ENCODE measurements around the gene GOLGA8F. TPM values are rescaled to one million over a fixed set of nuclear protein-coding genes. Genes with fewer than 3 reads are reported as not detected.
"Not testable (repeated sequence)": the region's sequence is repeated elsewhere in the genome, so short reads cannot be mapped to it uniquely, and the experiment has no call there.

The GOLGA8F gene, protein sequence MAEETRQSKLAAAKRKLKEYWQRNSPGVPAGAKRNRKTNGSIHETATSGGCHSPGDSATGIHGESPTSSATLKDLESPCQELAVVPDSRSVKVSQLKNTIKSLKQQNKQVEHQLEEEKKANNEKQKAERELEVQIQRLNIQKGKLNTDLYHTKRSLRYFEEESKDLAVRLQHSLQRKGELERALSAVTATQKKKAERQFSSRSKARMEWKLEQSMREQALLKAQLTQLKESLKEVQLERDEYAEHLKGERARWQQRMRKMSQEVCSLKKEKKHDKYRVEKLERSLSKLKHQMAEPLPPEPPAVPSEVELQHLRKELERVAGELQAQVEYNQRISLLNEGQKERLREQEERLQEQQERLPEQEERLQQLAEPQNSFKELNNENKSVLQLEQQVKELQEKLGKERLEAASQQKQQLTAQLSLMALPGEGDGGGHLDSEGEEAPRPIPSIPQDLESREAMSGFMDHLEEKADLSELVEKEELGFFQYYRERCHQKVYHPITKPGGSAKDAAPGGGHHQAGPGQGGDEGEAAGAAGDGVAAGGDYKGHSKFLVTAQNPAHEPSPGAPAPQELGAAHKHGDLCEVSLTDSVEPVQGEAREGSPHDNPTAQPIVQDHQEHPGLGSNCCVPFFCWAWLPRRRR
- not detected for total RNA-seq

DNA sequence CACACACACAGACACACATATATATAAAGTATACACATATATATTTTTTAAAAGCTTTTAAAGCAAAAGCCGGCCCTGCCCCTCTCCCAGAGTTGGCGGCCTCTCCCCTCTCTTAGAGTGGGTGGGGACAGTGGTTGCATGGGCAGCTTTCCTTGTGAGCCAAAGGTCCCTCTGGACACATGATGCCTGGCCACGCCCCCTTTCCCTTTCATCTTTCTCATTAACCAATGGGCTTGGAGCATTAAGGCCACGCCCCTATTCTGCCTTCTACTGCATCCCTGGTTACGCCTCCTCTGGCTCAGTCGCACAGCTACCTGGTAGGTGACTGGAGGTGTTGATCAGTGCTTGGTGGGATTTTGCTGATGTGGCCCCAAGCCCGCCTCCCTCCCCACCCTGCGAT is at the start of gene GOLGA8F:
Gene GOLGA8F (plus strand): TSS at position 301 of the 400 bp plus-strand sequence. CDS start 98 bp downstream, at position 399.
- not testable (repeated sequence) for H3K4me1 ChIP-seq; DNase-seq (ENCODE audit: low spot score in 2 of 2)
- WGBS, 2 donors: no CpG with 5 or more reads among the region's 8 CpGs

DNA sequence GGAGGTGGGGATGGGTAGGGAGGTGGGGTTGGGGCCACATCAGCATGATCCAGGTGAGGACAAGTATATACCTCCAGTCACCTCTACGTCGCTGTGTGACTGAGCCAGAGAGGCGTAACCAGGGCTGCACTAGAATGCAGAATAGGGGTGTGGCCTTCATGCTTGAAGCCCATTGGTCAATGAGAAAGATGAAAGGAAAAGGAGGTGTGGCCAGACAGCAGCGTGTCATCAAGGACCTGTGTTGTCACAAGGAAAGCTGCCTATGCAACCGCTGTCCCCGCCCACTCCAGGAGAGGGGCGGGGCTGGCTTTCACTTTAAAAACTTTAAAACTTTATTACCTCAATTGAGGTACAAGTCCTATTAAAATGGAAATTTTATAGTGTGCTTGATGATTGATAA is 20.5 kb upstream of the GOLGA8F start, which contains the start of gene GOLGA6L24:
Gene GOLGA6L24 (minus strand): TSS at position 101 of the 400 bp plus-strand sequence. CDS start 61 bp downstream, at position 40.
- no CpG with 5 or more reads among the region's 7 CpGs for WGBS, 2 donors
- DNase-seq (ENCODE audit: low spot score in 2 of 2); H3K4me3 ChIP-seq; H3K9me3 ChIP-seq; H3K36me3 ChIP-seq; H3K4me1 ChIP-seq; H3K27me3 ChIP-seq; H3K27ac ChIP-seq: not testable (repeated sequence)

More for the DNA sequence above, at the start of gene GOLGA8F:
- H3K27ac ChIP-seq, H3K27me3 ChIP-seq, H3K36me3 ChIP-seq, H3K4me3 ChIP-seq, H3K9me3 ChIP-seq: not testable (repeated sequence)

DNA sequence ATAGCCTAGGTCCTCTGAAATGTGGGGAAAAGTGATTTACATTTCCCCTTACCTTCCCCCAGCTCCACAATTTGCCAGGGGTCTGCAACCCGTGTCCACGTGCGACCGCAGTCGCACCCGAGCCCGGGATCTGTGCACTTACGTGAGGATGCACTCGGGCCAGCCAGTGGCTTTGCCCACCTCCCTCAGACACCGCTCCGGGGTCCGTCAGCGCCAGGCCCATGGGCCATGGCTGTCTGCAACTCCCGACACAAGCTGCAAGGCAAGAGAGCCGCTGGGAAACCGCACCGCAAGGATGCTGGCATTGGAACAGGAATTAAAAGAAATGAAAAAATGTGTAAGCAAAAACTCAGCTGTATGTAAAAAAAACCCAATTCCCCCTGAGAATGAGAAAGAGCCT is 13.0 kb upstream of the GOLGA8F start:
- DNase-seq (ENCODE audit: low spot score in 2 of 2); H3K4me1 ChIP-seq; H3K9me3 ChIP-seq; H3K27me3 ChIP-seq; H3K36me3 ChIP-seq; H3K27ac ChIP-seq; H3K4me3 ChIP-seq: not testable (repeated sequence)
- no CpG with 5 or more reads among the region's 17 CpGs for WGBS, 2 donors

DNA sequence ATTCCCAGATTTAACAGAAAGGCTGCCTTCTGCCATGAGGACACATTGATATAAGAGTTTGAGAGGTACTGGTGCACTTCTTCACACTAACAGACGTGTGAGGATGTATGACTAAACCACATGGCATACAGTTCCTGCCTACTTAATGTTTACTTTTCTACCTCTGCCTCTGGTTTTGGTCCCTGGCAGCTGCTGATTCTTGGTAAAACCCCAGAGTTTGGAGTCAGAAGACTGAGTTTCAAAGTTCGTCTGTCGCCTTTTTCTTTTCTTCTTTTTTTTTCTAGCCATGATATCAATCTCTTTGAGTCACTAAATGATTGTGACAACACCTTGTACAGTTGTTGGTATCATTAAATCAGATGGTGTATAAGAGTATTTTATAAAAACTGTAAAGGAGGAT is 1.6 kb downstream of the GOLGA8F start:
- H3K27me3 ChIP-seq; H3K9me3 ChIP-seq; H3K4me3 ChIP-seq; H3K4me1 ChIP-seq; H3K36me3 ChIP-seq; H3K27ac ChIP-seq; DNase-seq (ENCODE audit: low spot score in 2 of 2): not testable (repeated sequence)
- 86% methylated on average over 2 of the region's 3 CpGs for WGBS, 2 donors

DNA sequence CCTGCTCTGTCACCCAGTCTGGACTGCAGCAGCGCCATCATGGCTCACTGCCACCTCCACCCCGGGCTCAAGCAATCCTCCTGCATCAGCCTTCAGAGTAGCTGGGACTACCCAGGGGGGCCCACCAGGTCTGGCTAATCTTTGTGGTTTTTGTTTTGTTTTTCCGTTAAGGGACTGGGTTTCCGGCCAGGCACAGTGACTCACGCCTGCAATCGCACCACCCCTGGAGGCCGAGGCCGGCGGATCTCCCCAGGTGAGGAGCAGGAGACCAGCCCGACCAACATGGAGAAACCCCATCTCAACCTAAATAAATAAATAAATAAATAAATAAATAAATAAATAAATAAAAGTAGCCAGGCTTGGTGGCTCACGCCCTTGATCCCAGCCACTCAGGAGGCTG is 17.6 kb downstream of the GOLGA8F start:
- not testable (repeated sequence) for DNase-seq (ENCODE audit: low spot score in 2 of 2); H3K4me3 ChIP-seq; H3K27ac ChIP-seq; H3K9me3 ChIP-seq; H3K27me3 ChIP-seq; H3K36me3 ChIP-seq; H3K4me1 ChIP-seq
- 100% methylated on average over 1 of the region's 11 CpGs; no CpG with 5 or more reads in 1 of the 2 donors for WGBS, 2 donors

DNA sequence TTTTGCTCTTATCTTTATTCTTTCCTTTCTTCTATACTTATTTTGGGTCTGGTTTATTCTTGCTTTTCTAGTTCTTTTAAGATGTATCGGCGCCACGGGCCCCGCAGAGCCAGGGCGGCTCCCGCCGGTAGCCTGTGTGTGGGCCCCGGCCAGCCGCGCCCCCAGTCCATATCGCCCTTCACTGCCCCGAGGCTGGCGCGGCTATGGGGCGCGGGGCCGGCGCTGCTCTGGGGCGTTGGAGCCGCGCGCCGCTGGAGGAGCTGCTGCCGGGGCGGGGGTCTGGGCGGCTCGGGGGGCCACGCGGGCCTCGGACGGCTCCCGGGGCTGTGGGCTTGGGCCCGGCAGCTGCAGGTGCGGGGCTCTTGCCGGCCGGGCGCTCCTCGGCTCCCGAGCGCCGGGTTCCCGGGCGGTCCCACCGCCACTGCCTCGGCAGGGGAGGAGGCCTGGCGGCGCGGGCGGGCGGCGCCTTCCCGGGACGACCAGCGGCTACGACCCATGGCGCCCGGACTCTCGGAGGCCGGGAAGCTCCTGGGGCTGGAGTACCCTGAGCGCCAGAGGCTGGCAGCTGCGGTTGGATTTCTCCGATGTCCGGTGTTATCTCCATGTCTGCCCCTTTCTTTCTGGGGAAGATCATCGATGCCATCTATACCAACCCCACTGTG is 24.4 kb downstream of the GOLGA8F start:
- H3K36me3 ChIP-seq; H3K27me3 ChIP-seq; H3K4me3 ChIP-seq; H3K9me3 ChIP-seq; H3K27ac ChIP-seq; H3K4me1 ChIP-seq; DNase-seq (ENCODE audit: low spot score in 2 of 2): not testable (repeated sequence)
- WGBS, 2 donors: no CpG with 5 or more reads among the region's 64 CpGs

DNA sequence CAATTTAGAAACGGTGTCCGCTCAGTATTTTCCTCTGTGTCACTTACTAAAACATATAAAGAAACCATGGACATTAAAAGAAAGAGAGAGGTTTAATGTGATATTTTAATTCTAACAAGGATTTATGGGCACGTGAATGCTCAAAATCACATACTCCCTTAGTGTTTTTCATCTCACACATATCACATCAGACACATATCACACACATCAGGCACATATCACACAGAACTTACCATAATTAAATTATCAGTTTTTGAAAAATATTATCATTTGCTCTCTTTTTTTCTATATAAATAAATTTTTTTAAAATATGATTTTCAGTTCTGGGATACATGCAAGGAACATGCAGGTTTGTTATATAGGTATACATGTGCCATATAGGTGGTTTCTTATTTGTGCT is 42.0 kb downstream of the GOLGA8F start:
- H3K4me3 ChIP-seq; DNase-seq (ENCODE audit: low spot score in 2 of 2); H3K9me3 ChIP-seq; H3K4me1 ChIP-seq; H3K27ac ChIP-seq; H3K27me3 ChIP-seq; H3K36me3 ChIP-seq: not testable (repeated sequence)
- 74 to 81% methylated on average over 1 of the region's 3 CpGs for WGBS, 2 donors

DNA sequence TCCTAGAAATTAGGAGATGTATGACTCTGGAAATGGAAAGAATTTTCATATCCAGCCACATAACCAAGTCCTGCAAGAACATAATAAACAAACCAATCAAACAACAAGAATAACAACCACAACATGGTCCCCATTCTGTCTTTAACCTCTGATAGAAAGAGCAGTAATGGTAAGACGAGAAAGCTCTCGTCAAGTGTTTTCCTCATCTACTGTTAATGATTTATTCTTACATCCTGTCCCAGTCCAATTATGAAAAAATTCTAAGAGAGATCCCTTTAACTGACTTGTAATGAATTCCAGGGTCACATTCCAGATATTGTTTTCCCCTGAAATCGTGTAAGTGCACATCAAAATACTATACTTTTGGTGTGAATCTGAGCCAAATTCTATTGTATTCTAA is 57.1 kb downstream of the GOLGA8F start:
- not testable (repeated sequence) for H3K27ac ChIP-seq; H3K36me3 ChIP-seq; H3K4me3 ChIP-seq; H3K9me3 ChIP-seq; H3K27me3 ChIP-seq; DNase-seq (ENCODE audit: low spot score in 2 of 2); H3K4me1 ChIP-seq
- WGBS, 2 donors: no CpG with 5 or more reads among the region's 3 CpGs

Small RNA genes within 50 kb of the gene (small RNA-seq; reads per million reads assigned to genes)
- not detected for gene AC091304.5
- gene AC091304.6: not detected
- not detected for gene AC091304.9
- gene MIR4509-2: not detected
- gene RN7SL238P: not detected

Other genes with a start within 250 kb of the GOLGA8F start
- 100 to 1,000 TPM in 1 of 4 donors, 10 to 100 TPM in 3; 74.1 to 106 (median 88.7) TPM for gene HERC2, start 56.5 kb upstream of the GOLGA8F start, total RNA-seq
- gene GOLGA6L24, start 20.6 kb upstream of the GOLGA8F start, total RNA-seq: not detected
- not detected for gene GOLGA8G, start 154.3 kb downstream of the GOLGA8F start, total RNA-seq
- not detected for gene GOLGA6L25, start 174.9 kb downstream of the GOLGA8F start, total RNA-seq

Data from tibial nerve (tissue), 4 donors.